GM03348 (cell line): ENCODE results near the gene HECW1.
"Not testable (repeated sequence)": the region's sequence is repeated elsewhere in the genome, so short reads cannot be mapped to it uniquely, and the experiment has no call there.

Experiments
- DNase-seq: peaks from one replicate; pipeline ENCODE4 v3.0.0; 2012; ENCODE audit warnings: low spot score

Gene HECW1

DNA sequence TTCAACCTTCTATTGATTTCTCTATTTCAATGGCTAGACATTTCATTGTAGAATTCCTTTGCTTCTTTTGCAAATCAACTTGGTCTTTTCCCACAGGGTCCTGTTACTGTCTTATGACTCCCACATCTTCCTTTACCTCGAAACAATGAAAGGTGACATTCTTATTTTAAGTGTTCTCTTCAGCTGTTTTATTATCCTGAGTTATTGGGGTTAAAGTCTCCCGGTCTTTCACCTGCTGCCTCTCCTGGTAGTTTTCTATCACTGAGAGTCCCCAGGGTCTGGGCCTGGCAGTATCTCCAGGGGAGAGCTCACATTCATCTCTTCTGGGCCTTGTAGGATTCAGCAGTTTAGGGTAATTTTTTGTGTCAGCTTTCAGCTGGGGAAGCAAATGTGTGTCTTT lies 95.8 kb downstream of the HECW1 start:
- no peak for DNase-seq

DNA sequence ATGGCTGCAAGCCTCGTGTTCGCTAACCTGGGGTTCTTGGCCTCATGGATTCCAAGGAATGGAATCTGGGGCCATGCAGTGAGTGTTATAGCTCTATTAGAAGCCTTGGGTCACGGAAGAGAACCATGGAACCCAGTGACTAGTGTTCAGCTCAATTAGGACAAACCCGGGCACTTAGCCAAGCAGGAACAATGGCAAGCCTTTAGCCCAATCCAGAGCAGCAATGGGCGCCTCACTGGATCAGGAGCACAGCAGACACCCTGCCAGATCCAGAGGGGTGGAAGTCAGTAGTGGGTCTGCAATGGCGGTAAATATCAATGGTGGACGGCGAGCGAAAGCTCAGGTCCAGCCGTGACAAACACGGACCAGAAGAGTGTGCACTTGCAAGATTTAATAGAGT lies 98.1 kb downstream of the HECW1 start:
- not testable (repeated sequence) for DNase-seq

DNA sequence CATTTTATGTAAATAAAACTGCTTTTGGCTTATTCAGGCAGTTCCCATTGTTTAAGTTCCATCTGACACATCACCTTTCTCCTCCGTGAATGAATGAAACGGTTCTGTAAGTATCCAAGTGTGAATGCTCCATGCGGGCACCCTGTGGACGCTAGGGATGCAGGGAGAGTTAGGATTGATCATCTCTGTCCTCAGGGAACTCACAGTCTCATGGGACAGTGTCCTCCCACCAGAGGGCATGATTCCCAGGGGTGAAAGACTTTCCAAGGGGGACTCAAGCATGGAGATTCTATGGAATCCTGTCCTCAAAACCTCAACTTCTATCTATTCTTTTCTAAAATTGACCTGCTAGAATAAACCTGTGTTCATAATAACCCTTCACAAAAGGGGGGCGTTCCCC lies 98.8 kb downstream of the HECW1 start:
- DNase-seq = no peak

- no peak for DNase-seq
Observed at GRCh38 chr7:43211693-43212092, 99.2 kb downstream of the HECW1 start.

- DNase-seq = no peak
Observed at GRCh38 chr7:43212921-43213320, 100.5 kb downstream of the HECW1 start.

DNA sequence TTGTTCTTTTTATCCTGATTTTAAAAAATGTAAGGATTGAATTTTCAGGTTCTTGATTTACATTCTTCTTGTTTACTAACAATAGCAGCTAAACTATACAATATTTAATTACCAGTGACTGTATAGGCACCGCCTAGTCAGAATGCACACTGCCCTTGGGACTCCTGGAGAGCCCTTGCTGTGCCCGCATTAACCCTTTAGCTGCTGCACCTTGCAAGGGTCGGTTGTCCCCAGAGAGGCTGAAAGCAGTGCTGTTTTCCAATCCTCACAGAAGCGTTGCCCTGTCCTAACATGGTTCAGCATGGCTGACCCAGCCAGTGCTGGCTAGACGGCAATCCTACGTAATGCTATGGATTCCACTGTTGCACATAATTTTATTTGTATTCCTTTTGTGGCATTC lies 102.6 kb downstream of the HECW1 start:
- no peak for DNase-seq

DNA sequence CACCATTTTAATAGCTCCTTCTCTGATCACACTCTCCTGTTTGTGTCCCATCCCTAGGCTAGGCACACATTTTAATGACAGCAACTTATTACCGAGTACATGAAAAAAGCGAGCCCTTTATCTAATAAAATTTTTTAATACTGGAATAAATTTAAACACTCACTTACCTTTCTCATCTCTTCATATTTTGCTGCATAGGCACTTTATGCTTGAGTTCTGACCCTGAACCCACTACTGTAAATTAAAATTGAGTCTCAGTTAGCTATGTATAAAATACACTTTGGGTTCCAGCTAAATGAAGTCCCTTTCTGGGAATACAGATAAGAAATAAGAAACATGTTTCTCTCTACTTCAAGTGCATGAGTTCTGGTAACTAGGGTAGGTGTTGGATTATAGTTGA lies 104.6 kb downstream of the HECW1 start:
- no peak for DNase-seq

DNA sequence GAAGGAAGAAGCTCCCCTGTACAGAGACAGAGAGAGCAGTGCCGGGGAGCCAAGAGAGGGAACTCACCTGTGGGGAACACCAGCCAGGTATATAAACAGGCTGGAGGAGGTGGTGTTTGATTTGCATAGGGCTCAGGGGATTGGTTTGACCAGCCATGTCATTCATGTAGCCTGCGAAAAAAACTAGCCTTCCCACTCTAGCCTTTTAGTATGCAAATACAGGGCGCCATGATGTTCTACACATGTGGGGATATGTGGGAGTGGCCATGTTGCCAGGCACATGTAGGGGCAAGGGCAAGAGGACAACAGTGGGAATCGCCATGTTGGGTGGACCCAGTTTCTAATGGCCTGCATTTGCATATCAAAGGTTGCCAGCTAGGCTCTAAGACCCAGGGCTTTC lies 106.5 kb downstream of the HECW1 start:
- not testable (repeated sequence) for DNase-seq

DNA sequence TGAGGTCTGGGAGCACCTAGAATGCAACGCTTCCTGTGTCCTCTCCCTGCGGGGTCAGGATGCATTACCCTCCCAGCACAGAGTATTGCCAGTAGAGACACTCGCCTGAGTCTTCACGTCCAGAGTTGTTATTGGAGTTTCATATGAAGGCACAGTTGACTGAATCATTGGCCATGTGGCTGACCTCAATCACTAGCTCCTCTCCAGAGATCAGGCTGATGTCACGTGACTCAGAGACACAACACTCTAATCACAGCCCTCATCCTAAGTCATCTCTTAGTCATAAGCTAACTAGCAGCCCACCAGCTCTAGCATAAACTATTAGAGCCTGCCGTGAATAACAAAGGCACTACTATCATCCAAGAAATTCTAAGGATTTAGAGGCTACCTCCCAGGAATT lies 107.8 kb downstream of the HECW1 start:
- DNase-seq = no peak

DNA sequence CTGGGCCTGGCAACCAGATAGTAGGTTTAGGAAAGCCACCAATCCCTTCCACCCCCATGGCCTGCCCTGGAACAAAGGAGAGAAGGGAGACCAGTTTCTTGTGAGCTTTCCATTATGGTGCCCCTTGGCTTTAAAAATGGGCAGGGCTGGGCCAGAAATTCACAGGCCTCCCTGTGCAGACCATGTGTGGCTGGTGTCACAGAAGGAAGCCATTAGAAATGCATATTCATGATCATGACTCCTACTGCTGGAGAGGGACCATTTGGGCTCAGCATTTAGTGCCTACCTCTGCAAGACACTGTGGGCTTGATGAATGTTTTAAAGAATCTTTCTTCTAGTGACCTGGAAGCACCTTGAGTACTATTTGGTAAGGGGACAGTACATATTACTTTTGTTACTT lies 108.3 kb downstream of the HECW1 start:
- no peak for DNase-seq

GRCh38 chr7:43229801-43230200 lies 117.4 kb downstream of the HECW1 start:
- DNase-seq = no peak

- DNase-seq = no peak
Observed at GRCh38 chr7:43232366-43232765, 119.9 kb downstream of the HECW1 start.

DNA sequence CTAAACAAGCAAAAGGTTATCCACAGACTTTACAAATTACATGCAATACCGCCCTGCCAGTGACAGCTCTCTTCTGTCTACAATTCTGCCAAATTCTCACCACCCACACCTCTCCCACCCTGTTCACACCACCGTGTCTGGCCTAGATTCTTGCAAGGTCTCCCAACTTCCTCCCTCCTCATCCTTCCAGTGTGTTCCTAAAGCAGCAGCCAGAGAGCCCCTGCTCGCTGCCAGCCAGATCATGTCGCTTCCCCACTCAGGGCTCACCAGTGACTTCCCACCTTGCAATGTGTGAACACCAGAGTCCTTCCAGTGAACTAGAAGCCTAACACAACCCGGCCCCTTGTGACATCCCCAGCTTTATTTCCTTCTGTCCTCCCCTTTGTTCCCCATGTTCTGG lies 121.6 kb downstream of the HECW1 start:
- DNase-seq = no peak

GRCh38 chr7:43234968-43235367 lies 122.5 kb downstream of the HECW1 start:
- DNase-seq = no peak

- no peak for DNase-seq
Observed at GRCh38 chr7:43240565-43240964, 128.1 kb downstream of the HECW1 start.

DNA sequence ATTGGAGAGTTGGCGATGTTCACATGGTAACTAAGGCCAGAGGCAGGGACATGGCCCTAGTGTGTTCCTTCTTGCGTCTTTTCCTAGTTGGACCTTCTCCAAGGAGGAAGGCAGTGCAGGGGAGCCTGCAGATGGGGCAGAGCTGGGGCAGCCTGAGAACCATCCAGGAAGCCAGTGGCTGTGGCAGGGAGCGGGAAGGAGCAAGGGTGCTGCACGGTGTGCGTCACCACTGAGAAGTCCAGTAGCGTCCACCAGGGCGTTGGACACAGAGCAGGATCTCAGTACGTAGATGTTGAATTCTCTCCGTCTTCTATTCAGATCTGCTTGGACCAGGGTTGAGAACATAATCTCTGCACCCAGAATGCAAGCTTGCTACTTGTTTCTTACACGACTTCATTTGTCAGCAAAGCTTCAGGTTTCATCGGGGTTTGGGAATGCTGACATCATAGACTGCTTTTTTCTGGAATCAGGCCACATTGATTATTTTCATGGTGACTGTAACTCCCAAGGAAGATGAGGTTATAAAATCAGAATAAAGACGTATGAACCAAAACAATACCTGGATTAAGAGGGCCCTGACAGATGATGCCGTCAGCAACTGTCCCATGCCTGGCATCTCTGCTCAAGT lies 130.3 kb downstream of the HECW1 start:
- no peak for DNase-seq

DNA sequence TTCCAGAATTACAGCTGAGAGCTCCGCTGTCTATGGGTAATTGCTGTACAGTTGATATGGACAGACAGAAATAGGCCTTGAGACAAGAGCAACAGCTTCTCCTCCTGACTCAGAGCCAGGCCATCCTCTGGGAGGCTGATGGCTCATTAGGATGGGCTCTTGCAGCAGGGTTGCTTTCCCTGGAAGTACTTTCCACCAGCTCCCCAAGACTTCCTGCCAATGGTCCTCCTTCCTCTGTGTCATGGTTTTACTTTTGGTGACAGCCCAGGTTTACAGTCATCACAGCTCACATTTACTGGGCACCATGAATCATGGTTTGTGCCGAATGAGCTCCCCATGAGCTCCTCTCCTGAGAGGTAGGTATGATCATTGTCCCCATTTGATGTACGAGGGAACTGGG lies 131.8 kb downstream of the HECW1 start:
- DNase-seq = no peak

DNA sequence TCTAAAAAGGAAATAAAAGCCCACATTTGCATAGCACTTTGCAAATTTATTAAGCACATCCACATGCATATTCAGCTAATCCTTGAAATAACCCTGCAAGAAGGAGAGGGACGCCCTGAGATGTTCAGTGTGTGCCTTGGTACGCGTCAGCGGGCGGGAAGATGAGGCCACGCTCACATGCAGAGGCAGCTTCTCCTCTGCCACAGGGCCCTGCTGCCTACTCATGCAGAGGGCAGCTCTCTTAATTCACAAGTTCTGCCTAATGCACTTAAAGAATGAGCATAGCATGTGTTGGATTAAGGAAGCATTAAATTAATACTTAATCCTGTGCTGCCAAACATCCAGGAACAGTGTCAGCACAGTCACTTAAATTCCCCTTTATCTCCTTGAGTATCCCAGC lies 132.3 kb downstream of the HECW1 start:
- DNase-seq = no peak

GRCh38 chr7:43247757-43248156 lies 135.3 kb downstream of the HECW1 start:
- no peak for DNase-seq

DNA sequence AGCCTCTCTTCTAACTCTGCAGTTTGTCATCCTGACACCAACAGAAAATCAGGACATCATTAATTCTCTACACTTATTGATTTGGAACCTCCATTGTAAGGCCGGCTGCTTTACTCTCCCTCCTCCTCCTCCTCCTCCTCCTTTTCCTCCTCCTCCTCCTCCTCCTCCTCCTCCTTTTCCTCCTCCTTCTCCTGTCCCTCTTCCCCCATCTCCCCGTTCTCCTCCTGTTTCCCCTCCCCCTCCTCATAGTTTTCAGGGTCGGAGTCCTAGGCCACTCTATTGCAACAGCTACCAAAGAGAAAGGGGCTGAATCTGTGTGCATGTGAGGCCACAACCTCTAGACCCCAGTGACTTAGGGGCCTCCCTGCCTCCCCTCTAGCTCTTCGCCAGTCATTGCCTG lies 136.1 kb downstream of the HECW1 start:
- DNase-seq = no peak

- DNase-seq = peak; percentile 21
Observed at GRCh38 chr7:43248961-43249822, 136.7 kb downstream of the HECW1 start.

DNA sequence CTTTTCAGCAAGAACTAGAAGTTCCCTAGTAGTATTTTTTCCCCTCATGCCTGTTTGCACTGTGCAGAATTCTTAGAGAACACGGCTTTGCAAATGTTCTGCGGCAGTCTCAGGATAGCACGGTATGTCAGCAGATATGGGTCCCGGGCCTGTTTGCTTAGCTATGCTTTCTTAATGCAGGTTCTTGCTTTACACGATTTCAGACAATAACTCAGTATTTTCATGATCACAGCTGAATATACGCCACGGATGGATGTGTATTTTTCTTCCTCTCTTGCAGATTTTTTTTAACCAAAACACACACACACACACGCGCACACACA lies 137.3 kb downstream of the HECW1 start:
- DNase-seq = no peak

- DNase-seq = peak; percentile 84
Observed at GRCh38 chr7:43260980-43261878, 148.8 kb downstream of the HECW1 start.
